Measurements from ENCODE around the gene GSDMA.
A peak's percentile ranks its signal among the peaks of the same experiment; 100 is the strongest.

Gene GSDMA

DNA sequence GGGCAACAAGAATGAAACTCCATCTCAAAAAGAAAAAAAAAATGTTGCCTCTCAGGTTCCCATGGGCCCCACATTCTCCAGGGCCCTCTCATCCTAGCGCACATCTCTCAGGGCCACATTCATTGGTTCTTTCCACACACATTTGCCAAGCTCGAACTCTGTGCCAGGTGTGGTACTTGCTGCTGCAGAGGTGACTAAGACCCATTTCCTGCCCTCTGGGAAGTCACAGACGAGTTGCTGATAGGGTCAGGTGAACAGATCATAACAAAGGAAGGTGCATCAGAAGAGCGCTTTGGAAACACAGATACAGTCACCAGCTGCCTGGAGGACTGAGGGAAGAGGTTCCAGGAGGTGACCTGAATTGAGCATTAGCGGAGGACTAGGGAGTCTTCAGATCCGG lies 1.0 kb downstream of the GSDMA start:
- no peak for DNase-seq

- DNase-seq: no peak
These were observed 2.4 kb downstream of the GSDMA start for GRCh38 chr17:39965017-39965699.

DNA sequence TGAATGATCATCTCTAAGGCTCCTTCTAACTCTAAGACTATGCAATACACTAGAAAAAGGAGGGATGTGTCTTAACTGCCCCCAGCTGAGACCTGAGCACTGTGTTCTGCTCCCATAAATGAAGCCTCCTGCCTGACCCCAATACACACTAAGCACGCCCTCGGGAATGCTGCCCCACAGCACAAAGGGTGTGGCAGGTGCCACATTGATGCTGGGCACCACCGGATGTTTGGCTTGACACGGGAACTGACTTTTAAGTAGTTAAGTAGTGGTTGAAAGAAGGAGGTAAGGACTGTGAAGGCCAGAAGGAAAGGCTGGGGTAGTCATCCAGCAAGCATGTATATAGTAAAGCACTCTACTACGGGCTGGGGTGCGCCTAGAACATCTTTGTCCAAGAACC lies 4.0 kb downstream of the GSDMA start:
- DNase-seq: no peak

GRCh38 chr17:39968761-39969160 lies 6.0 kb downstream of the GSDMA start:
- no peak for DNase-seq

DNA sequence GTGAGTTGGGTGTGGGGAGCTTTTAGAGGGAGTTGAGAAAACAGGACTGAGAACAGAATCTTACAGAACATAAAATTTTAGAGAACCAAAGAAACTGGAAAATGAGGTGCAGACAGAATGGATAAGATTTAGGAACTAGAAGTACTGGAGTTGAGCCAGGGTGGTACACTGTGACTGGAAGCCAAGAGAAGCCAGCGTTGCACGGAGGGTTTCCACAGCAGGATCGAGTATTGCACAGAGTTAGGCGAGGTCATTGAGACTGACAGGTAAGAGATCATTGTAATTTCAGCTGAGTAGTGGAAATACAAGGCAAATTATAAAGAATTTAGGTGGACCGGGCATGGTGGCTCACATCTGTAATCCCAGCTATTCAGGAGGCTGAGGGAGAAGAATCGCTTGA lies 6.6 kb downstream of the GSDMA start:
- no peak for DNase-seq

DNA sequence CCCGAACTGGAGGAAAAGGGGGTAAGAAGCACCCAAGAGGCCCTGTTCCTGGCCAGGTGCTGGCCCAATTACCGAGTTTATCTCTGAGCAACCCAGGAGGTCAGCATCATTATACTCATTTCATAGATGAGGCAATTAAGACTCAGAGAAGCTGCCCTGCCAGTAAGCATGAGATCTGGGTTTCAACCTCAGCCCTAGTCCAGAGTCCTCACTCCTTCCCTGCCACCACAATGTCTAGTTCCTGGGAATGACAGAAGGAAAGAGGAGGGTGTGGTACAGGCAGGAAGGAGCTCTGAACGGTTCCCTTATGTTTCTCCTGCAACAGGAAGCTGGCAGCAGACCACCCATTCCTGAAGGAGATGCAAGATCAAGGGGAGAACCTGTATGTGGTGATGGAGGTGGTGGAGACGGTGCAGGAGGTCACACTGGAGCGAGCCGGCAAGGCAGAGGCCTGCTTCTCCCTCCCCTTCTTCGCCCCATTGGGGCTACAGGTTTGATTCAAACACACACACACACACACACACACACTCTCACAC lies 7.4 kb downstream of the GSDMA start:
- no peak for DNase-seq

- no peak for DNase-seq
These were observed 8.3 kb downstream of the GSDMA start for GRCh38 chr17:39971076-39971603.

DNA sequence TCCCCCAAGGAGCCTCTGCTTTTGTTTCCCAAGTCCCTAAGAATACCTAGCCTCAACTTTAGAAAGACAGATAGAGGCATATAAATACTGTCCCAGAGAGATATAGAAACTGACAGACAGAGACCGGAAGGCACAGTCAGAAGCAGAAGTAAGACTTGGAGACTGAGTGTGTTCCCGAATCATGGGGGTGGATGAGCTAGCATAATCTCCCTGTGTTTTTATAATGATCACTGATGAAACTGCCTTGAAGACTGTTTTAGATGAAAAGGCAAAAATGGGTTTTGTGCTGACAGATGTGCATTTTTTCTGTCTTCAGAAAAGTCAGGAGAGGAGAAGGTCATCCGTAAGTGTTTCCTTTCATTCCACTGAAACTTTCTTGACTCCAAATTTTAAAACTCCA lies 9.5 kb downstream of the GSDMA start:
- no peak for DNase-seq

- no peak for DNase-seq
These were observed 10.7 kb downstream of the GSDMA start for GRCh38 chr17:39973496-39973895.

DNA sequence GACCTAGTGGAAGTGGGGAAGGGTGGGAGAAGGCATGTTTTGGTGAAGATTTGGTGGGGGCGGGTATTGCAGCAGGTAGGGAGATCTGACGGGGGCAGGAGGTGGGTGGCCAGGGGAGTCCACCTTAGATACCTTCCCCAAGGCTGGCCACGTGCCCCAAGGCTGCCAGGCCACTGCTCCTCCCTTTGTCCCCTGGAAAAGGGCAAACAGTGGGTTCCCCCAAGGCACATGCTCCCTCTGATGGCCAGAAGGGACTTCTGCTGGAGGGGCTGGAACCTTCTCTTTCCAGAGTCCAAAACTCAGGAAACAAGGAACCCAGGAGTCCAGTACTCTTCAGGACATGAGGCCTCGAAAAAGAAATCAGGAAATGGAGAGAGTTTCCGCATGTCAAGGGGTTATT lies 11.6 kb downstream of the GSDMA start:
- no peak for DNase-seq

DNA sequence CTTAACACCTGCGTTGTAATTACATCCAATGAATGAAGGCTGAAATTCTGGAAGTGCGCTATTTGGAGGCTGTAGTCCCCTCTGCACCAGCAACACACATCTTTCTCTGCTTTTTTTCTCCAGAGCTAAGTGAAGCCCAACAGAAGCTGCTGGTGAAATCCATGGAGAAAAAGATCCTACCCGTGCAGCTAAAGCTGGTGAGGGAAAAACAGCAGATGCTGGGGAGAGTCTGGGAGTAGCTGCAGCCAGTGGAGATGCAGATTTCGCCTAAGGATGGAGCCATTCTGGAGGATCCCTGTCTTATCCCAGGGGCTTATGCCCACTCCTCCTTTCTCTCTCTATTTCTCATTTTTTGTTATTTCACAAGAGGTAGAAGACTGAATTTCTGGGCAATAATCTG lies 13.0 kb downstream of the GSDMA start:
- DNase-seq: no peak

- DNase-seq: no peak
These were observed 16.3 kb downstream of the GSDMA start for GRCh38 chr17:39979016-39979670.

DNA sequence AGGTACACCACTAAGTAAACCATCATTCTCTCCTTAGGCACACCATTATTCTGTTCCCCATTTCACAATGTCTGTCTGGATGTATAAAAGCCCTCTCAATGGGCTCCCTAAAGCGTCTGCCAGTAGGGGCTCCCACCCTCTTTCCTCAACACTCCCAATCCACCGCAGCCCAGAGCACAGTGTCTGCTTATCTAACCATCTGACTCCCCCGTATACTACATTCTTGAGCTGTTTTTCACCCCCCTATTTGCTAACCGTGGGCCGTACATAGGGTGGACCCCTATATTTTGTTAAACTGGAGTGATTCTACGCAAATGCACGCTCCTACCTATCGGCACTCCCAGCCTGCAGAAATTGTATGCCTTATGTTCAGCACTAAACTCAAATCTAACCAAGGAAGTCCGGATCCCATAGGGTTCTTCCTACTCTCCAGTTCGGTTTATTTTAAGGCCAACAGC lies 17.1 kb downstream of the GSDMA start:
- DNase-seq: peak; percentile 8

- DNase-seq: peak; percentile 98
These were observed 17.8 kb downstream of the GSDMA start, which contains the start of gene PSMD3 for GRCh38 chr17:39980351-39981206. TSS of gene PSMD3 (plus strand) at chr17:39980807. CDS start at chr17:39980971, 164 bp downstream.

- no peak for DNase-seq
These were observed 18.5 kb downstream of the GSDMA start for GRCh38 chr17:39981207-39981741.

GRCh38 chr17:39981766-39982375 lies 19.1 kb downstream of the GSDMA start:
- no peak for DNase-seq

DNA sequence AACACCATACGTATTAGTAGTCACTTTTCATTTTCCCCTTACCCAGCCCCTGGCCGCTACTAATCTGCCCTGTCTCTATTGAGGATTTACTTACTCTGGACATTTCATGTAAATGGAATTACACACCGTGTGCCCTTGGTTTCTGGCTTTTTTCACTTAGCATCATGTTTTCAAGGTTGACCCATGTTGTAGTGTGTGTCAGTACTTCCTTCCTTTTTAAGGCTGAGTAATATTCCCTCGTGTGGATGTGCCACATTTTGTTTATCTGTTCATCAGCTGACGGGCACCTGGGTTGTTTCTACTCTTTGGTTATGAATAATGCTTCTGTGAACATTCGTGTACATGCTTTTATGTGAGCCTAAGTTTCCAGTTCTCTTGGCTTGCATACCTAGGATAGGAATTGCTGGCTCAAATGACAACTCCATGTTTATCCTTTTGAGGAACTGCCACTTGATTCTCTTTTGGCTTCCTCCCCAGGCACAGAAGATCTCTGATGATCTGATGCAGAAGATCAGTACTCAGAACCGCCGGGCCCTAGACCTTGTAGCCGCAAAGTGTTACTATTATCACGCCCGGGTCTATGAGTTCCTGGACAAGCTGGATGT lies 25.5 kb downstream of the GSDMA start:
- no peak for DNase-seq

GRCh38 chr17:39994448-39994847 lies 31.6 kb downstream of the GSDMA start:
- no peak for DNase-seq

- DNase-seq: no peak
These were observed 32.6 kb downstream of the GSDMA start for GRCh38 chr17:39995438-39995837.

GRCh38 chr17:39996162-39996561 lies 33.4 kb downstream of the GSDMA start:
- no peak for DNase-seq

DNA sequence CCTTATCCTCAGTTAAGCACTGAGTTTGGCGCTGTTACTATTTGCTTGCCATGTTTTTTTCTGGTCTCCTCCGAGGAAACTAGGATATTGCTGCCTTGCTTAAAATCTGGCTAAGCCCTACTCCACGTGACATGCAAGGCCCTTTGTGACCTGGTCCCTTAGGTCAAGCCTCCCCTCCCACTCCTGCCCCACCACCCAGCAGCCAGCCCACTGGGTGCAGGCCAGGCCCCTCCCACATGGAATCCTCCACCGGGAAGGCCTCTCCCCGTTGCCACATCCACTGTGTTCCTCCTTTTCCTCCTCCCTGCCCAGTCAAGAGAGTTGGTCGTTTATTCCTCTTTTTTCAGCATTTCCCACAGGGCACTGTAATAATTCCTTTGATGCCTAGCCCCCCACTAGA lies 34.0 kb downstream of the GSDMA start:
- no peak for DNase-seq

GRCh38 chr17:39997543-39997942 lies 34.7 kb downstream of the GSDMA start:
- no peak for DNase-seq

Measured in activated naive CD4-positive, alpha-beta T cell treated with Interleukin-2 at 50 U/mL for 16 hours (primary cell).